HG03565 (cell line): ENCODE data around the gene TRIM8.

Experiments
- ATAC-seq: cut with Tn5 transposase; IDR thresholded peaks from one replicate; pipeline ENCODE4 v1.9.1; 2021; ENCODE audit warnings: mild to moderate bottlenecking, moderate library complexity; ENCODE audit not compliant: unreplicated experiment

The TRIM8 gene, protein sequence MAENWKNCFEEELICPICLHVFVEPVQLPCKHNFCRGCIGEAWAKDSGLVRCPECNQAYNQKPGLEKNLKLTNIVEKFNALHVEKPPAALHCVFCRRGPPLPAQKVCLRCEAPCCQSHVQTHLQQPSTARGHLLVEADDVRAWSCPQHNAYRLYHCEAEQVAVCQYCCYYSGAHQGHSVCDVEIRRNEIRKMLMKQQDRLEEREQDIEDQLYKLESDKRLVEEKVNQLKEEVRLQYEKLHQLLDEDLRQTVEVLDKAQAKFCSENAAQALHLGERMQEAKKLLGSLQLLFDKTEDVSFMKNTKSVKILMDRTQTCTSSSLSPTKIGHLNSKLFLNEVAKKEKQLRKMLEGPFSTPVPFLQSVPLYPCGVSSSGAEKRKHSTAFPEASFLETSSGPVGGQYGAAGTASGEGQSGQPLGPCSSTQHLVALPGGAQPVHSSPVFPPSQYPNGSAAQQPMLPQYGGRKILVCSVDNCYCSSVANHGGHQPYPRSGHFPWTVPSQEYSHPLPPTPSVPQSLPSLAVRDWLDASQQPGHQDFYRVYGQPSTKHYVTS

DNA sequence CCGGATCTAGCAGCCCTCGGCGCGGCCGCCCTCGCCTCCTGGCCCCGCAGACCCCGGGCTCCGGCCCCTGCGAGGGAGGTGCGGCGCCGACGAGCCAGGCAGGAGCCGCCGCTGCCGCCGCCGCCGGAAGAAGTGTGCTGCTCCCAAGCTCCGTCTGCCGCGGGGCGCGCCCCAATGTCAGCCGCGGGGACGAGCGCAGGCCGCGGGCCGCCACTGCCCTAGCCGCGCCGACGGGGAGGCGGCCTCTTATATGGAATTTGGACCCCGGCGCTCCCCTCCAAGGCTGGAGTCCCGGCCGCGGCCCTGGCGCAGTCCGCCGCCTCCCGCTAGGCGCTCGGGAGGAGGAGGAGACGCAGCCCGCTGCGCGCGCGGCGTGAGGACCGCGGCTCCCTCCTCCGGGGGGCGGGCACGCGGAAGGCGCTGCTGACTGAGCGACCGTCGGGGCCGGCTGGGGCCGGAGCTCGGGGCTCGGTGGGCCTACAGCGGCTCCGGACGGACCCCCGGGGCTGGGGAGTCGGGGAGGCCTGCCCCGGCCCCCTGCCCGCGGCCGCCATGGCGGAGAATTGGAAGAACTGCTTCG, at the start of gene TRIM8:
TRIM8 (plus strand) TSS at position 414 of the 580 bp plus-strand sequence; CDS start at position 553, 139 bp downstream.
- ATAC-seq: no peak

DNA sequence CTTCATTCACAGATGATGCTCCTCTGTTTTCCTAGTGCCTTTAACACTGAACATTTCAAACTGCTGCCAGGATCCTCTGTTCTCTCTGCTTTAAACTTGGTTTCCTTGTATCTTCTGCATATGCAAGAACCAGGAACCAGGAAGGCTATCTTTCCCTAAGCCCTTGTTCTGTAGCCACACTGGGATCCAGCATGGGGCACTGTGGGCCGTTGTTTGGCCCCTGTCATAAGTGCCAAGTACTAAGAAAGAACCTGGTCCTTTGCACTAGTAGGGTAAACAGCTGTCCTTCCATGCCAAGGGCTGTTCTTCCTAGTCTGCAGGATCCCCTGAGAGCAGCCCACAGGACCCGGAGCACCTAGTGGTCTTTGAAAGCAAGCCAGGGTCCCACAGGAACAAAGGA, 49.0 kb upstream of the TRIM8 start:
- ATAC-seq: no peak

DNA sequence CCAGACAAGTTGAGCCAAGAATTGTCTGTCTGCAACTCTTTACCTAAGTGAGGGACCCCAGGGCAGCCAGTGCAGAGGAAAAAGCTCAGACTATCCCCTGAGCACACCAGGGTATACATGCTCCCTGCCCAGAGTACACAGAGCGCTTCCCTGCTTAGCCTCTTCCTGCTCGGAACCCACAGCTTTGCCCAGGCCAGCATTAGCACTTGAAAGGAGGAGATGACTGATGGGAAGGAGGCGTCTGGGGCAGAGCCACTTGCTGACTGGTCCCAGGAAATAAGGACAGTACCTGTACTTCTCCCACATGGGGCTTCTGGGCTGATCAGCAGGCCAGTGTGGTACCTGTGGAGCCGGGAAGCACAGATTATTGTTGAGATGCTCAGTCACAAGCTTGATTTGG, 48.4 kb upstream of the TRIM8 start:
- ATAC-seq: no peak

DNA sequence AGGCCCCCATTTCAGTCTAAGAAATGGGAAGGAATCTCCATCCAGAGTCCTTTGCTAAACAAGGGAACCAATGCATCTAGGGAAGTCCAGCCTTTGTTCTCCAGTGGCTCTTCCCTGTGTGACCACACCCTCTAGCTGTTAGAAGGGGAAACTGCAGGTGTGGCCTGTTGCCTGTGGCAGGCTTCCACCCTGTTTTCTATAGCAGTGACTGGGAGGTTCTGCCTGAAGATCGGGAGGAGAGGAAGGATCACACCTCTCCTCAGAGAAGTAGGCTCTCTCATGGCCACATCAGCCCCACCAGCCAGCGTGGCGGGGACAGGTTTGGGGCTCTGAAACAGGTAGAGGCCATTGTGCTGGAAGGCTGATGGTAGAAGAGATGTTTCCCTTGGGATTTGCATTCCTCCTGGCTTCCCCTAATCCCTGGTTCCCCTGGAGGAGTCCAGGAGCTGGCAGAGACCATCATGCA, 47.7 kb upstream of the TRIM8 start:
- no peak for ATAC-seq

DNA sequence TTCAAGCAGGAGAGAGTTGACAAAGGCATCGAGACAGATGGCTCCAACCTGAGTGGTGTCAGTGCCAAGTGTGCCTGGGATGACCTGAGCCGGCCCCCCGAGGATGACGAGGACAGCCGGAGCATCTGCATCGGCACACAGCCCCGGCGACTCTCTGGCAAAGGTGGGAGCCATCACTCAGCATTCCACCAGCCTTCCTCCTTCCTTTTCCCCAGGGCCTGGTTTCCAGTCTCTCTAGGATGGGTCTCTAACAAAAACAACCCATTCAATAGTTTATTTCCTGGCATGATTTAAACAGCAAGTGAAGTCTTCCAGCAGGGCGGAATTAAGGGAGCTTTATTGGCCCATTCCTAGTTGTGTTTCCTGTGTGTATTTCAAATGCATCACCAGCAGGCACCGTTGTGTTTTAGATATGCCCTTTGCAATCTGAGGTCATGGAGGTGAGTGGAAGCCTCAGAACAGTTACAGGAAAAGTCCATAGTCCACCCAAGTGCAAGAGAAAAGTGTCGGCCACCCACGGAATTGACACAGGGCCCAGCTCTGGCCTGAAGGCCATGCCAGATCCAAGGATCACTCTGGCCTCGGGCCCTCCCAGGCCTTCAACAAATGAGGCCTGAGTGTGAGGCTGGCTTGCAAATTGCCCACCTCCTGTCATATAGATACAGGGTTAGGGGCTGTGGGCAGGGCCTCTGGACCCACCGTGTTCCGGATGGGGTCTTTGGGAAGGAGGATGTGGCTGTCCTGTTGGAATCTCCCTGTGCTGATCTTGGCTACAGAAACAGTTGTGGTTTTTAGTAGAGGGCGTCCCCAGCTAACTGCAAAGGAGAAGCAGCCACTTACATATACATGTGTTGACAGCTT, 46.9 kb upstream of the TRIM8 start:
- ATAC-seq: no peak

DNA sequence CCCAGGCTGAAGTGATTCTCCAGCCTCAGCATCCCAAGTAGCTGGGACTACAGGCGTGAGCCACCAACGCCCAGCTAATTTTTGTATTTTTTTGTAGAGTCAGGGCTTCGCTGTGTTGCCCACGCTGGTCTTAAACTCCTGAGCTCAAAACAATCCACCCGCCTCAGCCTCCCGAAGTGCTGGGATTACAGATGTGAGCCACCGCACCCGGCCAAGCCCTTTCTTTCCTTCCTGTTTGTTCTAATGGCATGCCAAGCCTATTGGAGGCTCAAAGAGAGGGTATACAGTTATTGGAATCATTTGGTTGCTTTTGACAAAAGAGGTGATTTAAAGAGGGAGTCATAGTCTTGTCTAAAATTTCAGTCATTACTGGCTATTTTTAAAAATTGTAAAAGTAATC, 46.0 kb upstream of the TRIM8 start:
- no peak for ATAC-seq

DNA sequence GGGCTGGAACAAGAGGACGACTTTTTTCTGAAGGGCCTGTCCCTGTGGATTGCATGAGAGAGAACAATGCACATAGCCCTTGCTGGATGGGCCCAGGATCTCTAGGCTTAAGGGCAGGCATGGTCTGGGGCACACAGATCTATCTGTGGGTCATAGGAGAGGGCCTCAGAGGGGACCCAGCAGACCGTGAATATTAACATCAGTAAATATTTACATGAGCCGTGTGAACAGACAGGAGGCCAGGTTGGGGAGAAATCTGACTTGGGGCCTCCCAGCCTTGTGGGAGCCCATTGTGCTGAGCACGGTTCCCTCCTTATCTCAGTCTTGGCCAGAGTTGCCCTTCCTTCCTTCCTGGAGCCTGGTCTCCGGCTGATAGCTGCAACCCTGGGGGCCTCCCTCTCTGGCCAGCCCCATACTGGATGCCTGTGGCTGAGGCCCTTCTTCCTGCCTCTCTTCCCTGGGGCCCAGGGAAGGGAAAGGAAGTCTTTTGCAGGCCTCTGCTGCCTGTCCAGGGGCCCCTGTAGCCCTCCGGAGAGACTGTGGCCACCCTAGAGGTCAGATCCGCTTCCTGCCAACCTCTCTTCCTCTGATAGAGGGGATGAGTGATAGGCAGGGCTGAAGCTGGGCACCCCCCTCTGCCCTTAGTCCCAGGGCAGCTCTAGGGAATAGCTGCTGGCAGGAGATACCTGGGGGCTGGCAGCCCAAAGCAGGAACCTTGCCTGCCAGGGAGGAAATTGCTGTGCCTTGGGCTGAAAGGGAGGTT, 44.5 kb upstream of the TRIM8 start:
- no peak for ATAC-seq

DNA sequence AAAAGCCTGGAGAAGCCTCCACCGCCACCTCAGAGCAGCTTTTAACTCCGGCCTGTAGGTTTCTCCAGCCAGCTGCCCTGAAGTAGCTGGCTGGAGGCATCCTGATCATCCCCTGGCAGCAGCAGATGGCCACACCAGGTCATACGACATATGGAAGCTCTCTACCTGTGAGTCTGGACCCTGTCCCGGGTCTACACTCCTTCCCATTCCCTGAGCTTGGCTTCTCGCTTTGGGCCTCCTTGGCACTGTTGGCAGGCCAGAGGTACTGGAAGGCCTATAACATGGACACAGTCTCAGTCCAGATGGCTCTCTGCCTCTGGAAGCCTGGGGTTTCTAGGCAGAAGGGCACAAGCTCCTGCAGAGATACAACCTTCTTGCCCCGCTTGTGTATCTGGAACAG, 43.5 kb upstream of the TRIM8 start:
- ATAC-seq: no peak

DNA sequence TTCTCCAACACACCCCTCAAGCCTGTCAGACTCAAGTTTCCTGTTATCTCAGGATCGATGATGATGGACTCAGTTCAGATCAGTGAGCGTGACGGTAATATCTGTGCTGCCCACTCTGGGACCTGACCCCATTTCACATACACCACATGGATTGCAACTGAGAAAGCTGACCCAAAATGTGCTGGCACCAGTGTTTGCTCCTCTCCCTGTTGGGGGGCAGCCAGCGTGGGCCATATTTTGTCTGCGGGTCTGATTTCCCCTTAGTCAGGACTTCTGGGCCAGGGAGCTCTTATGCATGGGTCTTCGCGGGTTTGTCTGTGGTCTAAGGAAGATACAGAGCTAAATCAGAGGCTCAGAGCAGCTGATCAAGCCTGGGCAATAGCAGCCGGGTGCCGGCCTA, 42.6 kb upstream of the TRIM8 start:
- no peak for ATAC-seq

DNA sequence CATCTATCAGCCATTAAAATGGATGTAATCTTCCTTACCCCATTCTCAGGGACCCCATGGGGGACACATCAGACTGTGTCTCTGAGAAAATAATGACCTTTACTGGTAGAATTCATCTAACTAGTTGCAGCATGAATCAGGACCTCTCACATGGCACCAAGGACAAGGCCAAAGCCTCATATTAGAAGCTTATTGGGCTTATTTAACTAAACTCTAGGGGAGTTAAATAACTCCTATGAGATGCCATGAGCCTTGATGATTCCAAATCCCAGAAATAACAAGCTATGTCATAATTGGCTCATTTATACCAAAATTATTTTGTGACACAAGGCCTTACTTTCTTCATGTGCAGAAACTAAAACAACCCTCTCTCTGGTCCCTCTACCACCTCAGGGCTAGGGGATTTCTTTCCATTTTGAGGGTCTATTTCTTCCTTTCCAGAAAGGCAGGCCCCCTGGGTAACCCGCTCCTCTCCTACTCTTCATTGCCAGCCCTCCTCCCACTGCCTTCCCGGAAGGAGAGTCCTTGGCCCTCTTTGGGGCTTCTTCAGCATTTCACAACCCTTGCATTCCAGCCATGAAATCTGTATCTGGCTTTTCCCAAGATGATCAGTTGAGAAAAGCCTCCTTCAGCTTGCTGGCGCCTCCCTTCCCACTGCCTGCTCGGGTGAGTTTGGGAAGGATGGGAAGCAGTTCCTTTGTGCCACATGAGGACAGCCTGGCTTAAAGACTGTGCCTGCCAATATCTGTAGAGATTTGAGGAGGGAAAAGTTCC, 41.8 kb upstream of the TRIM8 start:
- ATAC-seq: no peak

DNA sequence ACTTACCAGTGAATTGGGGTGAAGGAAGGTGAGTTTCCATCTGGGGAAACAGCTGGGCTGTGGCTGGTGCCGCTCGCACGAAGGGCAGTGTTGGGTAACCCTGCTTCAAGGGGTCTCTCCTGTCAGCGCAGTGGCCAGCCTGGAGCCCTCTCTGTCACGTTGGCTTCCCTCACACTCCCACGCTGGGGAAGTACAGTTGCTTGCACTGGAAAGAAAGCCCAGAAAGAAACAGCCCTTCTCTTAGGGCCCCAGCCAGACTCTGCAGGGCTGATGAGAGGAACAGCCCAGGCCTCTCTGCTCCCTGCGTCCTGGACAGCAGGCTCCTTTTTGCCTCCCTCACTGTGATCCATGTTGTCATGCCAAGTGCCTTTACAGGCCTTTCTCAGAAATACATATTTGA, 40.3 kb upstream of the TRIM8 start:
- no peak for ATAC-seq

DNA sequence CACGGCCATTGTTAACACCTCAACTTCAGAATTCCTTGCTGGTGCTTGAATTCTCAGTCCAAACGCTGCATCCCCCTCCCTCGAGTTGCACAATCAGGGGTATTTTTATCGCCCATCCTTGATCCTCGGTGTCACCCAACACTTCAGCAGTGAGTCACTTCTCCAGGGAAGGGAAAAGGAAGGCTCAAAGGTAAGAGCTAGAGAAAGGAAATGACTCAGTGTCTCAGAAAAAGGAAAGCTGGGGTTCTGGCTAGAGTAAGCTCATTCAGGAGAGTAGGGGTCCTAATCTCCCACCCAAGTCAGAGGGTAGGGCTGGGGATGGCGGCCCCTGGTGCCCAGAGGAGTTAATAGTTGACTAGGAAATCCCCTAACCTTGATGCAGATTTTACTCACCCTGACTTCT, 39.8 kb upstream of the TRIM8 start:
- ATAC-seq: no peak

DNA sequence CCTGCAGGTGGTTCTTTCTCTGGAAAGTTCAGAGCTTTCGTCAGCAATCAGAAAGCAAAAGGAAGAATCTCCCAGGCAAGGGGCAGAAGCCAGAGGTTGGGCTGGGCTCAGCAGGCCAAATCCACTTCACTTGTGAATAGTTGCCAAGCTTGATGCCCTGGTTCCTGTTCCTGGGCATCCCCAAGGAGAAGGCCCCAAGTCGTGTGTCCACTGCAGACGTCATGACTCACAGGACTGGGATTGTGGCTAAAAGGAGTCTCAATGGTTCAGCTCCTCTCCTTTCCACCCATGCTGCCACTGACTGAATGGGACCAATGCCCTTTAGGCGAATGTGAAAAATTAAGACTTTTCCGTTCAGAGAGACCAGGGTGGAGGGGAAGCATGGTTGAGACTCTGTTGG, 38.6 kb upstream of the TRIM8 start:
- ATAC-seq: no peak

DNA sequence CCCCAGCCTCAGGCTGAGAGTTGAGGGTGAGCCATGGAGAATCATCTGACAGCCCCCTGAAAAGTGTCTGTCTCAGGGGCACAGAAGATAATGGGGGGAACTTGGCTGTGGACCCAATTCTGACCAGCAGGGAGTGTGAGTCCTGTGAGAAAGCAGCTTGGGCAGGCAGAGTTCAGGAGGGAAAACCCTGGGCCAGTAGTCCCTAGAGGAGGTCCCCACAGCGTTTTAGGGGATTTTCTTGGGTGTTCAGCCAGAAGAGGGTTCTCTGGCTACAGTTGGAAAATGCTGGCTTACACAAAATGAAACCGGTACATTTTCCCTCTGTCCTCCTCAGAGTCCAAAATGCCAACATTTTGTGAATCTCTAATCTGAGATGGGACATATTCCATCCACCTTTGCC, 35.8 kb upstream of the TRIM8 start:
- ATAC-seq: no peak

DNA sequence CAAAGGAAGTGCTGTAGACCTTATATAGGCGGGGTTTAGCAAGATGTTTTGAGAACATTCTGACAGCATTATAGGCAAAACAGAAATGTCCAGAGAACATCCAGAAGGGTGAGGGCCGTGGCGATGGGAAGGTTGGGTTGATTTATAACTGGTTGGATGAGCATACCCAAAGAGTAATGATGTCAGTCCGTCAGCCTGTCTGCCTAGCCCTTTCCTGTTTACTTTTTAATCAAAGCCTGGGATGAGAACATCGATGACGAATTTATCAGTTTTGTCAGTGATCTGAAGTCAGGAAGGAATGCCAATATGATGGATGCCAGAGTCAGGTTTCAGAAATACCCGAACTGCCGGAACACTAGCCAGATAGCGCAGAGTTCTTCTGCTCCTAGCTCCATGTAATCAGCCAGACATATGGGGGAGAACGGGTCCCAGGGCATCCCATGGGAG, 33.8 kb upstream of the TRIM8 start:
- ATAC-seq: no peak

DNA sequence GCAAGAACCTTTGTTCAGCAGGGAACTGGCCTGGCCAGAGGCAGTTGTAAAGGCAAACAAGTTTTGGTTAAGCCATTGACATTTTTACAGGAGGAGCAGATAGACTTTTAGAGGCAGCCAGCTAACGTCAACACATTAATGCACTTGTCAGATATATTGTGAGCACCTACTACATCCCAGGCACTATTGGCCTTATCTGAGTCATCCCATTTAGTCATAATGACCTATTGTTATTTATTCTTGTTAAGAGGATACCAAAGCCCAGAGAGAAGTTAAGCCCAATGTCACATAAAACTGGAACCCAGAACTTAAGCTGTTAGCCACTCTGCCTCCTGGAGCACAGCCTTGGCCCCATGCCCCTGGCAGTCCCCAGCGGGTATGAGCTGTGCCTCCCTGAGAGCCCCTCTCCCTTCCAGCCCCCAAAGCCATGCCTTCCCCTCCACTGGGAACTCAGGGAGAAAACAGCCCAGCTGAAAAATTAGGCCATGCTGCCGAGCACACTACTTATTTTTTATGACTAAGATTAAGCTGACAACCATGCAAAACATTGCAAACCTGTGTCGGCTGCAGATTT, 32.7 kb upstream of the TRIM8 start:
- no peak for ATAC-seq

DNA sequence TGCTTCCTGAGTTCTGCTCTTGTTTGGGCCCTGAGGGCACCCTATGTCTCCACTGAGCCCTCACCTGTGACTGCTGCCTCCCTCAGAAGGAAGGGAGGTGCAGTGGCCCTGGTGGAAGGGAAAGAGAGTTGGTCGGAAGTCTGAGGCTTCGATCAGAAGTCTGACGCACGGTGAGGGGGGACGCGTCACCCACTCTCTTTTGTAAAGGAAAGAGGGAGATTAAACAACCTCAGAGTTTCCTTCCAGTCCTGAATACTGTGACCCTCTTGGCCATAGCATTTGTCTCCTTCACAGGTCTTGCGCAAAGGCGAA, 31.4 kb upstream of the TRIM8 start:
- no peak for ATAC-seq

DNA sequence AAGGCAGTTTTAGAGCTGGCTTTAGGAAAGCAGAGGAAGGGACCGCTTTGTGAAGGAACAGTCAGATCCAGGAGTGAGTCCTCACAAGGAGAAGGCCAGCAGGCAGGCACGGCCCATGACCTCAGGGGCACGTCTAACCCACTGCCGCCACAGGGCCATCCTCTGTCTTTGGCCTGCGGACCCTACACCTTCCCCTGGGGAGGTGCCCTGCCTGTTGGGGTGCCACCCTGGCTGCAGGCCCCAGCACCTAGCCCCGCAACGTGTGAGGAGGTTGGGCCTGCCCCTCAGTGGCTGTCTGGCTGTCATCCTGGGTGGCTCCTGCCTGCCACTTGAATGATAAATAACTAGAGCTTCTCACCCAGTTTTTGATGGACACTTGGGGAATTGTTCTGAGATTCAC, 31.0 kb upstream of the TRIM8 start:
- no peak for ATAC-seq

DNA sequence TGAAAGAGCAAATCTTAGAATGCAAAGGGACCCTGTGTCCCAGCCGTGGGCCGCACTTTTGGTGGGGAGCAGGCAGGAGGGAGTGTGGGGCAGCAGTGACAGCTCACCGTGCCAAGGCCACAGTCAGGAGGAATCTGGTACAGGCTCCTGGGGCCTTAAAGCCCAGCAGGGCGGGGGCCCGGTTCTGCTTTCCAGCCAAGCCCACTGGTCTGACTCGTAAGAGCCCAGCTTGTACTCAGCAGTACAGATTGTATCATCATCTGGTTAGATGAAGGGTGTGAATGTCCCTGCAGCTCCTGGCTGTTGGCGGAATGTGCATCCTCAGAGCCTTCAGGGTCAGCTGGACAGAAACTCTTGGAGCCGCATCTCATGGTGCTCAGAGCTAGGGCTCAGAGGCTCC, 30.5 kb upstream of the TRIM8 start:
- no peak for ATAC-seq

DNA sequence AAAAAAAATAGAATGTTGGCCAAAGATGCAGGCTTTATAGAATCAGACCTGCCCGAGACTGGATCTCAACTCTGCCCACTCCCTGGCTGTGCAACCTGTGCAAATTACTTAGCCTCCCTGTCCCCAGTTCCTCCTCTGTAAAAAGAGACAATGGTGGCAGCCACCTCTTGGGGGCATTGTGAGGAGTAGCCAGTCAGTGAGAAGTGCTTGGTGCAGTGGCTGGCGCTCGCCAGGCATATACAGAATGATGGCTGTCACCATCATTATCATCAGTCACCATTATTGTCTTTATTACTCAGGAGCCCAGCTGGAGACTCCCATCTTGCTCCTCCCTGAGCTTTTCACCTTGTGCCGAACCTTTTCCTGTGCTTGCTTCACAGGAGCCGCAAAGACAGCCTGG, 29.4 kb upstream of the TRIM8 start:
- ATAC-seq: no peak
